Stimulated activated CD4-positive, alpha-beta T cell treated with anti-CD3 and anti-CD28 coated beads, Interleukin-2, amount 100 ng/mL, for 24 hours (primary cell): ENCODE results near the gene ZNF594.
"Not testable (repeated sequence)": the region's sequence is repeated elsewhere in the genome, so short reads cannot be mapped to it uniquely, and the experiment has no call there.

ENCODE experiments used
- DNase-seq, 2 donors: peaks; one replicate each; pipeline ENCODE4 v3.0.0-alpha.2; 2020

The ZNF594 gene

DNA sequence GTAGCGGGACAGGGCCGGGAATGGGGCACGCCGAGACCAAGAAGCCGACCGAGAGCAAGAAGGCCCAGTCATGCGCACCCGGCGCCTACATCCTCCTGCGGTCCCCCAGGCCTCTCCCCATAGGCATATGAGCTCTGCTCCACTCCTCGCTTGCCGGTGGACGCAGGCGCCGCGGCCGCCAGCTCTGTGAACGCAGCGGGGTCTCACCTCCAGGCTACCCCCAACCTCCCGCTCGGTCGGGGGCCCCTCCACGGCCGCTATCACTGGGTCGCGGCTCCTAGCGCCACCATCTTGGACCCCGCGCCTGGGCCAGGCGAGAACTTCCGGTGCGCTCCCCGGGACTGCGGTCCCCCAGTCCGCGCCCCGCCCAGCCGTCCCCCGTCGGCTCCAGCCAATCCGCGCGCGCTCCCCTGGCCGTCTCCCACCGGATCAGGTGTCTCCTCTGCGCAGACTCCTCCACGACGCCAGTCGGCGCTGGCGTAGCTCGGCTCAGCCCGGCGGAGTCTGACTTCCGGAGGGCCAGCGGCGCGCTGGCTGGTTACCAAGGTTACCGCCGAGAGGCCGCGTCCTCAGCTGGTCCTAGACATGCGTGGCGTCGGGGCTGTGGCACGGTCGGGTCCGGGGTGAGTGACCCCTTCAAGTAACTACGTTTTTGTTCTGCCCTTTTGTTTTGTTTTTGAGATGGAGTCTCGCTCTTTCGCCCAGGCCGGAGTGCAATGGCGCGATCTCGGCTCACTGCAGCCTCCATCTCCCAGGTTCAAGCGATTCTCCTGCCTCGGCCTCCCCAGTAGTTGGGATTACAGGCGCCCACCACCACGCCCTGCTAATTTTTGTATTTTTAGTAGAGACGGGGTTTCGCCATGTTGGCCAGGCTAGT lies at the start of gene ZNF594:
ZNF594 (minus strand) TSS at position 328 of the 877 bp plus-strand sequence. CDS start 7,612 bp downstream, outside the sequence.
- peak; percentile 98 to 99 for DNase-seq

DNA sequence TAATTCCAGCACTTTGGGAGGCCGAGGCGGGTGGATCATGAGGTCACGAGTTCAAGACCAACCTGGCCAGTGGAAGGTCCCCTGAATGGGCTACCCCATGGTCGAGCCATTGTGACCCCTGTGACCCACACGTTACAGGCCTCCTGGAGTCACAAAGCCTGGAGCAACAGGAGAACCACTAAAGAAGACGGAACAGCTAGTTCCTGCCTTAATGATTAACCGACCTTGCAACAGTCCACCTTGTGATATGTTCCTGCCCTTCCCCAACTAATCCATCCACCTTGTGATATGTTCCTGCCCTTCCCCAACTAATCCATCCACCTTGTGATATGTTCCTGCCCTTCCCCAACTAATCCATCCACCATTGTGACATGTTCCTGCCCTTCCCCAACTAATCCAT lies 48.1 kb upstream of the ZNF594 start:
- DNase-seq = not testable (repeated sequence)

DNA sequence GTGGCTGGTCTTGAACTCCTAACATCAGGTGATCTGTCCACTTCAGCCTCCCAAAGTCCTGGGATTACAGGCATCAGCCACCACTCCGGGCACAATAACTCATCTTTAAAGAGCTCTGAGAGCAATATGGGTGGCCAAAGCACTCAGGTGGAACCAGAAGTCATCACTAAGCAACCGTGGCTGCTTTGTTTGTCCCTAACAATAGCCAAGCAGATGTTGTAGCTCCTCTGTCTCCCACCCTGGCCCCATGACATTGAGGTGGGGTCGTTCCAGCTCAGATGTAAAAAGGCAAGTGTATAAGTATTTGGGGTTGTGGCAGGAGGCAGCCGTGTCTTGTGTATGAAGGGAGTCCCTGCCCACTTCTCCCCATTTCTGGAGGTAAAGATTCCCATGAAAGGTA lies 46.7 kb upstream of the ZNF594 start:
- no peak for DNase-seq

DNA sequence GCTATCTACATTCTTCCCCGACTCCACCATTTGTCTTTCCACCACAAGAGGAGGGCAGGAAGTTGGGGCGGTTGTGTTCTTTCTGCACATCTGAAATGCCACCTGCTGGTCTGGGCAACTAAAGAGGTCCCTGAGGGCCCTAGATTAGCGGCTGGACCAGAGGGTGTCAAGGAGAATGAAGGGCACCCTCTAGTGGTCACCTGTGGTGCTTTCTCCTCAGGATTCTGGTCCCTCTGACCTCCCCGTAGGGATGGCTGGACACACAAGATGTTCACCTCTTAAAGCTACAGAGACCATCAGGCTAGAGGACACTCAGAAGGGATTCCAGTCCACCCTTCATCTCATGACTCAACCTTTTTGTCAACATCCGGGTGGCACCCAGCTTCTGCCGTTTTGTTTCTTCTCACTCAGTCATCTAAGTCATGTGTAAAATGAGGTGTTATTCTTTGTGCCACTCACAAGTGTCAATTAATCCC lies 45.9 kb upstream of the ZNF594 start:
- DNase-seq = peak; percentile 24 to 51

DNA sequence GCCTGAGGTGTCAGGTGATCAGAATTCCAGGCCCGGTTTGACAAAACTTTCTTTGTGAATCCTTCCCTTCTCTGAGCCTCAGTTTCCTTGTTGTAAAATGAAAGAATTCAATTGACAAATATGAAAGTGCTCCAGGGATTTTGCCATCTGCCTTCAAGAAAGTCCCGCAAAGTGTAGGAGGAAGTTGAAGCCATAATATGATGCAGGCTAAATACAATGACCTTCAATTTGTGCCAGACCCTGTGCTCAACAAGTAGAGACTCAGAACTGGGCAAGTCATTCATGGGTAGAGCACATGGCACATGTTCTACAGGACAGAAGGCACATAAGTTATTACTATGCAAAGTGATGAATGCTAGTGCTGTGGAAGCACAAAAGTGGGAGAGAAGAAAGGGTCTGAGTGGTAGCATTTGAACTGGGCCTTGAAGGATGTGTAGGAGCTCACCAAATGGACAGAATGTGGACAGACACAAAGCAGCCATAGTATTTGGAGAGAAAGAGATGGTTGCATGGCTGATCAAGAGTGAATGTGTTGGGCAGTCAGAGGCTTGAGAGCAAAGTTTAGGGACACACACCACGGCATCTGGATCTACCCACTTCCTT lies 45.4 kb upstream of the ZNF594 start:
- DNase-seq = no peak

DNA sequence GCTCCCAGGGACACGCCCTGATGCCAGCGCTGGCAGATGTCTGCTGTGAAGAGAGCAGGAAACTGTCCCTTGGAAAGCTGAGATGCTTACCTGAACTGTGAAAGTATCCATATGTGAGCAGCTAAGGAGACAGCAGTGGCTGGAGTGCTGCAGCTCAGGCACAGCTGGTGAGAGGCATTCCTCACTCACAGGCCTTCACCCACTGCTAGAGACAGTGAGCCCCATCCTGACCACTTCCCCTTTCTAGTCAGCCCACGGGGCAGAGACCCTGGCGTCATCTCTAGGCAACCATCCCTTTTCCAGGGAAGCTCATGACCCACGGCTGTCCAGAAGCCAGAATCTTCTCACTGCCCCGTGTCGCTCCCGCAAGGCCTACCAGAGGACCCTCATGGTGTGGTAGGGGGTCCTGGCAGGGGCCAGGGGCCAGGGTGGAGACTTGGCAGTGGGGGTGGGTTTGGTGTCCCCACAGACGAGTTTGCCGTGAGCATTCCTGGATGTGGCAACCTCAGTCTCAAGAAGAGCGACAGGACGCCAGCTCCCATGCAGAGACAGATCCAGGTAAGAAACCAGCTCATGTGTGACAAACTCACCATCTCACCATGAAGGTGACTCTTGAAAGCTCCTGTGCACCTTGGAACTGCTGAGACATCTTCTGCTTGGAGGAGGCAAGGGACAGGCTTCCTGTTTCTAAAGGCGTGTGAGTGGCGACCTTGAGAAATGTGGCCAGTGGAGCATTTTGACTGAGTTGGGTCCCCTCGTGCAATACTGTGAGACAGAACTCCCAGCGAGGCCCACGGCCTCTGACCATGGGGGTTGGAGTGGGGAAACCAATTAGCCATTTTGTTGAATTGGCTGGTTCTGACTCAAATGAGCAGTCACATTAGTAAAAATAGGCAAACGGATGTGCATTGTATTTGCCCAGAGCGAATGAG lies 43.2 kb upstream of the ZNF594 start, which contains the start of gene SCIMP:
SCIMP (minus strand) TSS at position 216 of the 932 bp plus-strand sequence; CDS start at position 111, 105 bp downstream.
- no peak for DNase-seq

DNA sequence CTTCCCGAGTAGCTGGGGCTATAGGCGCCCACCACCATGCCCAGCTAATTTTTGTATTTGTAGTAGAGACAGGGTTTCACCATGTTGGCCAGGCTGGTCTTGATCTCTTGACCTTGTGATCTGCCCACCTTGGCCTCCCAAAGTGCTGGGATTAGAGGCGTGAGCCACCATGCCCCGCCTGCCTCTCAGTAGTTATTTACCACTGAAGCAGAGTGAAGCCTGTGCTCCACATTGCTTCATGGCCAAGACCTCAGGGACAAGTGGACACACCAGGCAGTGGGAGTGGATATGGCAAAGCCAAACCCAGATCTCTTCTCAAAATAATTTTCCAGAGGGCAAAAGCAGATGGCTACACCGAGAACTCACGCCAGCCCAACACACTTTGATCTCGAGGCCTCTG lies 41.8 kb upstream of the ZNF594 start:
- not testable (repeated sequence) for DNase-seq

DNA sequence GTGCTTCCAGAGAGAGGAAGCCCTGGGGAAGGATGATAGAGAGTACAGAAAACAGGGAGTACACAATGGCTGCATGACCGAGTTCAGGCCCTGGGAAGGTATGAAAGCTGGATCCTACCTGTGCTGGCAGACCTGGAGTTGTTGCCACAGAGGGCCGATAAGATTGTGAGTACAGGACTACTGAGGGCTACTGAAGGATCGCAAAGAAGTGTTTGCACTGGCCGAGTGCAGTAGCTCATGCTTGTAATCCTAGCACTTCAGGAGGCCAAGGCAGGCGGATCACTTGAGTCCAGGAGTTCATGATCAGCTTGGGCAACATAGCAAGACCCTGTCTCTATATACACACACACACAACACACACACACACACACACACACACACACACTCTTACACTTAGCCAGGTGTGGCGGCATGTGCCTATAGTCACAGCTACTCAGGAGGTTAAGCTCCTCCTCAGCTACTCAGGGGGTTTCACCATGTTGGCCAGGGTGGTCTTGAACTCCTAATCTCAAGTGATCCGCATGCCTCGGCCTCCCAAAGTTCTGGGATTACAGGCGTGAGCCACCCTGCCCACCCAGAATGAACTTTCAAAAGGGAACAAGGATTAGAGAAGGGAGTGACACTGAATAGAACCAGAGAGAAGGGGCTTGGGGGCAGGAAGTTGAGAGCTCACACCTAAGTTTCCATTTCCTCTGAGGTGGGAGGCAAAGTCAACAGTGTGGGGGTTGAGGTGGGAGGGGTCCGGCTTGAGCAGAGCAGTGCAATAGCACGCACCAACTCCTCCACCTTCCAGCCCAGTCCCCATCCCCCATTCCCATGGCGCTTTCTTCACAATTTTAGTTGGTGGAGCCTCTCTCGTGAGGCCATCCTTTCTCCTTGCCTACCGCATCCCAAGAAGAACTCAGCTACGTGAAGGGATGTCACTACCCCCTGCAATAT lies 35.5 kb upstream of the ZNF594 start:
- DNase-seq = no peak

DNA sequence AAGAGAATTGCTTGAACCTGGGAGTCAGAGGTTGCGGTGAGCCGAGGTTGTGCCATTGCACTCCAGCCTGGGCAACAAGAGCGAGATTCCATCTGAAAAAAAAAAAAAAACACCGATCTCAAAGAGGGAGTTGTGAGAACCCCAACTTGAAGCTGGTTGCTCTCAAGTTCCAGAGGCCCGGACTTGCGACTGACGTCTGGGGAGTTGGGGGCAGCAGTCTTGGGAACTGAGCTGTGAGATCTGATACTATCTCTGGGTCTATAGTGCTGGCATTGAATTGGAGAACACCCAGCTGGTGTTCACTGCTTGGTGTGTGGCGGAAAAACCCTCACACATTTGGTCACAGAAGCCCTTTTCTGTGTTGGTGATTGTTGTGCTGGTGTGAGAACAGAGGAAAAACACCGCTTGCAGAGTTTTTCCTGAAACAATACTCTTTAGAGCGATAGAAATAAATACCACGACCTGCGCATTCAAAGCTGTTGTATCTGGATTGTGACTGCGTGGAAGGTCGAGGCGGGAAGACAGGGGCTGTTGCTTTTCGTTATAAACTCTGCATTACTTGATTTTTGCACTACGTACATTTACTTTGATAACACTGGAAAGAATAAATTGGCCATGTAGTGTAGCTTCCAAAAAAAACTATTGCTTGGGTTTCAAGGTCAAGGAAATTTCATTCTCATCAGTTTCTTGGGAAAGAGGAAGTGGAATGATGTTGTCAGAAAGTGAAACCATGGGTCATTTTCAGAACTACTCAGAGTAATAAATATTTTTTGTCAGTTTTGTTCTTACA lies 34.2 kb upstream of the ZNF594 start:
- no peak for DNase-seq

DNA sequence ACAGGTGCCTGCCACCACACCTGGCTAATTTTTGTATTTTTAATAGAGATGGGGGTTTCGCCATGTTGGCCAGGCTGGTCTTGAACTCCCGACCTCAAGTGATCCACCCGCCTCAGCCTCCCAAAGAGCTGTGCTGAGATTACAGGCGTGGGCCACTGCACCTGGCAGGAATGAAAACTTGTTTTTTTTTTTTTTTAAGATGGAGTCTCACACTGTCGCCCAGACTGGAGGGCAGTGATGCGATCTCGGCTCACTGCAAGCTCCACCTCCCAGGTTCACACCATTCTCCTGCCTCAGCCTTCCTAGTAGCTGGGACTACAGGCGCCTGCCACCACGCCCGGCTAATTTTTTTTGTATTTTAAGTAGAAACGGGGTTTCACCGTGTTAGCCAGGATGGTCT lies 30.2 kb upstream of the ZNF594 start:
- DNase-seq = not testable (repeated sequence)

DNA sequence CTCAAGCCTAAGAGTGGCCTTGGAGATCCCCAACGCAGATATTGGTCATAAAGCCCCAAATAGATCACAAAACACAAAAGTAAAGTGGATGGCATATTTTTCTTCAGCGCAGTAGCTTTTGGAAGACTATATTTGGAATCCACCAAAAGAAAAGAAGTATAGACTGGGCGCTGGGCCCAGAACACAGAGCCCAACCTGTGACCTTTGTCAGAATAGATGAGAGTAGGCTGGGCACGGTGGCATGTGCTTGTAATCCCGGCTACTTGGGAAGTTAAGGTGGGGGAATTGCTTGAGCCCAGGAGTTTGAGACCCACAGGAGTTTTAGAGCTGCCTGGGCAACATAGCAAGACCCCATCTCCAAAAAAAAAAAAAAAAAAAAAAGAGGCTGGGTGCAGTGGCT lies 28.4 kb upstream of the ZNF594 start:
- no peak for DNase-seq

DNA sequence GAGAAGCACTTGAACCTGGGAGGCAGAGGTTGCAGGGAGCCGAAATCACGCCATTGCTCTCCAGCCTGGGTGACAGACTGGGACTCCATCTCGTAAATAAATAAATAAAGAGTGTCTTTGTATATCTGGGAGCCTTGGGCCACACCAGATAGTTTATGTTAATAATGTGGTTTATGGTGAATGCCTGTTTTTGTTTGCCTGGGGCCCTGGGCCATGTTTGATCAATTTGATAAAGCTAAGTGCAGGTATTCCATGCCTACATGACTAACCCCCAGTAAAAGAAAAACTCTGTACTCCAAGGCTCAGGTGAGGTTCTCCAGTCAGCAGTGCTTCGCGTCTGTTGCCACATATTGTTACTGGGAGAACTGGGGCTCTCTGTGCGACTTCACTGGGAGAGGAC lies 27.9 kb upstream of the ZNF594 start:
- no peak for DNase-seq

DNA sequence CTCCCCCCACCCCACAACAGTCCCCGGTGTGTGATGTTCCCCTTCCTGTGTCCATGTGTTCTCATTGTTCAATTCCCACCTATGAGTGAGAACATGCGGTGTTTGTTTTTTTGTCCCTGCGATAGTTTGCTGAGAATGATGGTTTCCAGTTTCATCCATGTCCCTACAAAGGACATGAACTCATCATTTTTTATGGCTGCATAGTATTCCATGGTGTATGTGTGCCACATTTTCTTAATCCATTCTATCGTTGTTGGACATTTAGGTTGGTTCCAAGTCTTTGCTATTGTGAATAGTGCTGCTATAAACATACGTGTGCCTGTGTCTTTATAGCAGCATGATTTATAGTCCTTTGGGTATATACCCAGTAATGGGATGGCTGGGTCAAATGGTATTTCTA lies 25.9 kb upstream of the ZNF594 start:
- DNase-seq = not testable (repeated sequence)

DNA sequence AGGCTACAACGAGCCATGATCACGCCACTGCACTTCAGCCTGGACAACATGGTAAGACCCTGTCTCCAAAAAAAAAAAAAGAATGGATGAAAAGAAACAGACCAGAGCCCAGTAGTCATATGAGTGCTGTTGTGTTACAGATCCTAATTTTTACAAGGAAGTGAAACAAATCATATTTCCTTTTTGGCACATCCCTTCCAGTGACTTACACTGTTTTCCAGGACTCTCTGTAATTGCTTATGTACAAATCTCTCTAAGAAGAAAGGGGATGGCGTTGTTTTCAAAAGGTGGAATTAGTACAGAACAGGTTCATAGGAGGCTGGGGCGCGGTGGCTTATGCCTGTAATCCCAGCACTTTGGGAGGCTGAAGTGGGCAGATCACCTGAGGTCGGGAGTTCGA lies 19.8 kb upstream of the ZNF594 start:
- DNase-seq = no peak

DNA sequence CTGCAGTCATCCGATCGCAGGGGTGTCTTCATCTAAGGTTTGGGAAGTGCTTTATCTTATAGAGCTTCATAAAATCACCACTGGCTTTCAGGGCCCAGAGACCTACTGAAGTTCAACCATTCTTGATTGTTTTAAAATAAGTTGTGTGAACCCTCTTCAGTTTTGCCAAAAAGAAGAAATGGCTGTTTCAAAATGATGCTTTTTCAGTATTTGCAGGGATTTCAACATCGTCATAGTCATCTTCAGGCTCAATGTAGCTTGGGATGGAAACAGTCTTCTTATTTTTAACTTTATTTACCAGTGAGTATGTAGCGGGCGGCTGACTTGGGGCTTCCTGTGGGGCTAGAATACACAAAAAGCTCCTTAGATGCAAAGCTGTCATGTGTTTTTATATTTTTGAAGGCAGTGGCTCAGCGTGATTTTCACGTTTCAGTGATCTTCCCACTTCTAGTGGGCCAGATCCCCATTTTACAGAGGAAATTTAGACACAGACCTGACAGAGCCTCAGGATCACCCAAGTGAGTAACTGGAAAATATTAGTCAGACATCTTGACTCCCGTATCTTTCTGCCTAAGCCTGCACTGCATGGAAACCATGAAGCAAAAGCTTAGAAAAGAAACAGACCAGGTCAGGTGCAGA lies 19.1 kb upstream of the ZNF594 start:
- no peak for DNase-seq

DNA sequence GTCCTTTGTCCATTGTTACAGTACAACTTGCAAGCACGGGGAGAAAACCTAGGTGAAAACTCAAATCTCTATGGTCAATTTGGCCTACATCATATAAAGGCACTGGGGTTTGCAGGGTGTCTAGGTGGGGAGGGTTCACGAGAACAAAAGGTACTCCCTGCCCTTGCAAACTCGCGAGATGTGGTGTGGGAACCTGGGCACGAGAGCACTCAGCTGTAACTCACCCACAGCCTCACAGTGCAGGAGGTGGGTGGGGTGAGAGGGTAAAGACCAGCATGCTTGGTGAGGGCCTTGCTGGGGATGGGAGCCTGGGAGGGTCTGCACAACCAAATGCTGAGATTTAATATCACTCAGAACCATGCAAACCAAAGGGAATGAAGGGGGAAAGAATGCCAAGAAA lies 18.4 kb upstream of the ZNF594 start:
- no peak for DNase-seq

DNA sequence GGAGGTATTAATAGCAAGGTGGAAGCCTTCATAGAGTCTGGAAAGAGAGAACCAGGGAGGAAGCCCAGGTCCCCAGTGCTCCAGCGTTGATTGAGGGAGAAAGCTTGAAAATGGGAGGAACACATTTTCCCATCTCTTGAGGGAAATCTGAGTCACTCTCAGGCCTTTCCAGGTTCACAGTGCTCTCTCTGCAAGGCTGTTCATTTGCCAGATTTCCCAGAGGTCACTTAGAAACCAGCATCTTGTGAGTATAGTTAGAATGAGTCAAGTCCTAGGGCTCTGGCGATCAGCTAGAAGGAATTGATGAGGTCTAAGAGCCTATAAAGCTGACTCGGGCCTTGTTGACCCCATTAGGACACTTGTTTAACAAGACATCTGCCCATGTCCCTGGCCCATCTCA lies 17.7 kb upstream of the ZNF594 start:
- no peak for DNase-seq

DNA sequence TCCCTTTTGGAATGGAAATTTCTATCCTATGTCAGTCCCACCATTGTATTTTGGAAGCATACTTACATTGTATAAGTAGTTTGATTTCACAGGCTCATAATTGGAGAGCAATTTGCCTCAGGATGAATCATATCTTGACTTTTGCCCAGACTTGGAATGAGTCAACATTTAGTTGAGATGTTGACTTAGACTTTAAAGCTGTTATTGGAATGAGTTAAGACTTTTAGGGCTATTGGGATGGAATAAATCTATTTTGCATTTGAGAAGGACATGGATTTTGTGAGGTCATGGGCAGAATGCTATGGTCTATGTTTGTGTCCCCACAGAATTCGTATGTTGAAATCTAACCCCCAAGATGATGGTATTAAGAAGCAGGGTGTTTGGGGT lies 12.2 kb upstream of the ZNF594 start:
- no peak for DNase-seq

DNA sequence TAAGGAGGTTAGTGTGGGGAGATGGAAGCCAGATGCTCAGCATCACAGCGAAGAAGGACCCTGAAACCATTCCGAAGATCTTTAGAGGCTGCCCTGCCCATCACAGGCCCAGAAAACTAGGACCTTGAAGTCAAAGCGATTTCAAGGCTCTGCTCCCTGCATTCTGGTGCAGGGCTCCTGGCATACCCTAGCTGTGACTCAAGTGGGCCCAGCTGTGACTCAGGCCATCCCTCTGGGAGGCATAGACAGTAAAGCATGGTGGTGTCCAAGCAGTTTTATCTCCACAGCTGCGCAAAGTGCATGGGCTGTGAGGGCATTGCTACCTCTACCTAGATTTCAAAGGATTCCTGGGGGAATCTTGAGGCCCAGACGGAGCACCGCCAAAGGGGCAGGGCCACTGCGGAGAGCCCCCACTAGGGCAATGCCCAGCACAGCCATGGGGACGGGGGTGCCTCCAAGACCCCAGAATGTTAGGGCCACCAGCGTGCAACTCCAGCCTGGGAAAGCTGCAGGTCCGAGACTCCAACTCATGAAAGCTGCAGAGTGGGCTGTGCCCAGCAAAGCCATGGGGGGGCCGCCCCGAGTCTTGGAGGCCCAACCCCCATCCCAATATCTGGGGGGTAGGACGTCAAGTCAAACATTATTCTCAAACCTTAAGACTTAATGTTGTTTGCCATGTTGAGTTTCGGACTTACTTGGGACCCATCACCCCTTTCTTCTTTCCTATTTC lies 11.7 kb upstream of the ZNF594 start:
- no peak for DNase-seq

DNA sequence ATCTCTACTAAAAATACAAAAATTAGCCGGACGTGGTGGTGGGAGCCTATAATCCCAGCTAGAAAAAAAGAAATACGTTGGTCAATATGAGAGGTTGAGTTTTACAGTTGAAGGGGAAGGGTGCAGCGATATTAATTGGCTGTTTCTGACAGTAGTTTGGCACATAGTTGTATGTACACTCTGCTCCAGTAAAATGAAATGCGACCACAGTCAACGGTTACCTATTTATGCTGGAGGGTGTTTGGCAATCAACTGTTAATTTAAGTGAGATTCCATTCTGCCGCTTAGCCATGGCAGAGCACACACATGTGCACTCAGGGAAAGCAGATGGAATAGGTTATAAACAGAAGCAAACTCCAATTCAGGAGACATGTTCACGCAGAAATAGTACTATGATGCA lies 9.3 kb upstream of the ZNF594 start:
- DNase-seq = no peak
